Epithelial cell of esophagus (primary cell): ENCODE results near the gene KIAA0825.

ENCODE experiments used
- DNase-seq: peaks from one replicate; pipeline ENCODE4 v3.0.0; 2010; ENCODE audit warnings: low read depth
- H3K4me3 ChIP-seq: 2 replicates; pipeline ENCODE4 v1.5.1; 2011; ENCODE audit warnings: mild to moderate bottlenecking, low read length, control low read depth
- TF ChIP-seq, protein P1 (sequence below): IDR thresholded peaks from 2 replicates; pipeline ENCODE4 v1.5.1; 2011; ENCODE audit warnings: low read depth, mild to moderate bottlenecking, low read length, control low read depth, inconsistent platforms; ENCODE audit not compliant: insufficient read depth; ENCODE audit errors: missing control alignments

KIAA0825 gene

DNA sequence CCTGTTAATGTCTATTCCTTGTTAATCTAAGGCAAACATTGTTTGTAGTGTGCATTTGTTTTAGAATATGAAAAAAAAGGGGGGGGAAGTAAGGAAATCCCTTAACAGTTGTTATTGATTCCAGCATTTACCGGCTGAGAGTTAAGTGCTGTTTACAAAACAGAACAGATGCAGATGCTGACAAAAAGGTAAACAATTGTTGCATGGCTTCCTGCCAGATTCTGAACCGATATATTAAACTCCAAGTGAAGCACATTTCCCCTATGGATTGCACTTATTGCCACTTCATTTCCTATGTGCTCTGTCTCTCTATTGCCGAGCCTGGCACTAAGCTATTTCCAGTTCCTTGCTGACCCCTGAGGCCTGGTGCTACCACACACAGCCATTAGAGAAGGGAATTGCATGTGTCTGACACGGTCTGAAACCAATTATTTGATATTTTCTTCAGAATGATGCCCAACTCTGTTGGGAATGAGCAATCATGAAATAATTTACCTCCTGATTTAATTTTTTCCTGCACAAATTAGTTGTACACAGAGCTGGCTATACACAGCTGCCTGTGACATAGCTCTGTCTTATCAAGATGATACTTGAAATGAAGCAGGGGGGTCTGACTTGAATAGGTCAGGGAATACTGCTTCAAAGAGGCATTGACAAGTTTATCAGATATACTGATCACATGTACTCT is 109.8 kb downstream of the KIAA0825 start:
- H3K4me3 ChIP-seq, result no peak overlapping the region
- TF ChIP-seq, protein P1, sequence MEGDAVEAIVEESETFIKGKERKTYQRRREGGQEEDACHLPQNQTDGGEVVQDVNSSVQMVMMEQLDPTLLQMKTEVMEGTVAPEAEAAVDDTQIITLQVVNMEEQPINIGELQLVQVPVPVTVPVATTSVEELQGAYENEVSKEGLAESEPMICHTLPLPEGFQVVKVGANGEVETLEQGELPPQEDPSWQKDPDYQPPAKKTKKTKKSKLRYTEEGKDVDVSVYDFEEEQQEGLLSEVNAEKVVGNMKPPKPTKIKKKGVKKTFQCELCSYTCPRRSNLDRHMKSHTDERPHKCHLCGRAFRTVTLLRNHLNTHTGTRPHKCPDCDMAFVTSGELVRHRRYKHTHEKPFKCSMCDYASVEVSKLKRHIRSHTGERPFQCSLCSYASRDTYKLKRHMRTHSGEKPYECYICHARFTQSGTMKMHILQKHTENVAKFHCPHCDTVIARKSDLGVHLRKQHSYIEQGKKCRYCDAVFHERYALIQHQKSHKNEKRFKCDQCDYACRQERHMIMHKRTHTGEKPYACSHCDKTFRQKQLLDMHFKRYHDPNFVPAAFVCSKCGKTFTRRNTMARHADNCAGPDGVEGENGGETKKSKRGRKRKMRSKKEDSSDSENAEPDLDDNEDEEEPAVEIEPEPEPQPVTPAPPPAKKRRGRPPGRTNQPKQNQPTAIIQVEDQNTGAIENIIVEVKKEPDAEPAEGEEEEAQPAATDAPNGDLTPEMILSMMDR, result no peak
- DNase-seq, result no peak

DNA sequence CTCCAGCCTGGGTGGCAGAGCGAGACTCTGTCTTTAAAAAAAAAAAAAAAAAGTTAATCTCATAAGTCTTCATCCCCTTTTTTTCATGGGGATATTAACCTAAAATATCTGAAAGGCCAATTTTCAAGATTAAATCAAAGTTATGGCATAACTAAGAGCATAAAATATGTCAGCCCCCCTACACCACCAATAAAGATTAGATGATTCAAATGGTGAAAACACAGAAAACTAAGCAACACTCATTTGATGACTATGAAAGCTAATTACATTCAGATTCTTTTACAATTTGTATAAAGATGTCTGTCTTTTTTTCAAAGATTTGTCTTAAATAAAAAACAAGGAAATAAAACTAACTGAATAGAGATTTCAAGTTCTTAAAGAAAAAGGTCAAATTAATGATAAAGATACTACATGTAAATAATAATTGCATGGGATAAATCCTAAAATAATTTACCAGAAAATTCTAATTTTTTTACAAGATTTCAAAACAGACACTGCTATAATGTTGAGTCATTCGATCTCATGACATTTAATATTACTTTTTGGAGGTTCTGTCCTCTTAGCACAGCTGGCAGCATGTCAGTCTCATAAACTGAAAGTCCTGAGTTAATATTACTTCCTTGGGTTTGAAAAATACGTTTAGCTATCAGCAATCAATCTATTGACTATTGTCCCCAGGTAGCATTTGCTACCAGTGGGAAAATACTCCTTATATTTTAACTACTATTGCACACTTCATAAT is 112.9 kb downstream of the KIAA0825 start:
- TF ChIP-seq, protein P1, result no peak
- no peak for DNase-seq

DNA sequence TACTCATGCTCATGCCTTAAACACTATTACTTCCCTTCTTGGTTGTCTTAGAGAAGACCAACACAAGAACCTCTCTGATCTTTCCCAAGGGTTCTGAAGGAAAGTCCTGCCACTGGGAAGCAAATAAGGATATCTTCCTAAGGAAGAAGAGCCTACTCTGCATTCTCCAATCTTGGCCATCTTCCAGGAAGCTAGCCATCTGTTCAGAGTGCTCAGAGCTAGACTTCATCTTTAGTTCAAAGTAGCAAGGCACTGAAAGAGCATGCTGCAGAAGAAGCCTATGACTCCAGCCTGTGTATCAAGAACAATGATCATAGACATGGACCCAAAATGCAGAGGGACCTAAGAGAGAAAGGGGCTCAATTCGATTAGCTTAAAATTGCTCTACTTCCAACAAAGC is 114.7 kb downstream of the KIAA0825 start:
- no peak overlapping the region for H3K4me3 ChIP-seq
- TF ChIP-seq, protein P1, result no peak
- DNase-seq, result no peak

More for the DNA sequence above, 112.9 kb downstream of the KIAA0825 start:
- no peak overlapping the region for H3K4me3 ChIP-seq

DNA sequence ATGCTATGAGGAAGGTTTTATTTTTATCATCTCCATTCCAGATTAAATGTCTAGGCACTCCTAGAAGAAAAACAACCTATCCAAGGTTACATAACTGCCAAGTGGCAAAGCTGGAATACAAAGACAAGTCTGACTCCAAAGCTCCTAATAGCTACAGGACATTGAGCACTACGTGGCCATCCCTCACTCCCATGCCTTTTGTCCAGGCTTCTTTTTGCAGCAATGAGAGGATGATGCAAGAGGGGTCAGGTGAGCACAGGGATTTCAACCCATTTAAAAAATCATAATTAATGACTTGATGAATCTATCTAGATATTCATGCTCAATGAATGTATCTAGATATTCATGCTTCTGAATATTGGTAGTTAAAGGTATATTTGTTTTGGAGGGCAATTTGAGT is 117.0 kb downstream of the KIAA0825 start:
- TF ChIP-seq, protein P1, result no peak
- no peak overlapping the region for H3K4me3 ChIP-seq
- no peak for DNase-seq

DNA sequence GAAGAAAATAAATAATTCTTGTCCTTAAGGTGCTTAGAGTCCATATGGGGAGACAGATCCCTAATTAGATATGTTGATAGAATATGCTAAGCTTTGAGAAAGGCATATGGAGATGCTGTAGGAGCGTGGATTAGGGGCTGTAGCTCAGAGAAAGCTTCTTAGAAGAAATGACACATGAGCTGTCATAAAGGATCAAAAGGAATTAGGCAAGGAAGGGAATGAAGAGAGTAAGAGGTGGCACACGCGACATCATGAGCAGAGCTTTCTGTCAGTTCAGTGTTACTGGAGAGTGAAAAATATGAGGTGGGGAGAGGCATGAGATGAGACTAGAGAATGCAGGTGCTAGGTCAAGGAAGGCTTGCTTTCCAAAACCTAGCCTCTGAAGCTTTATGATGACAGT is 118.6 kb downstream of the KIAA0825 start:
- DNase-seq, result no peak
- H3K4me3 ChIP-seq, result no peak overlapping the region
- TF ChIP-seq, protein P1, result no peak

DNA sequence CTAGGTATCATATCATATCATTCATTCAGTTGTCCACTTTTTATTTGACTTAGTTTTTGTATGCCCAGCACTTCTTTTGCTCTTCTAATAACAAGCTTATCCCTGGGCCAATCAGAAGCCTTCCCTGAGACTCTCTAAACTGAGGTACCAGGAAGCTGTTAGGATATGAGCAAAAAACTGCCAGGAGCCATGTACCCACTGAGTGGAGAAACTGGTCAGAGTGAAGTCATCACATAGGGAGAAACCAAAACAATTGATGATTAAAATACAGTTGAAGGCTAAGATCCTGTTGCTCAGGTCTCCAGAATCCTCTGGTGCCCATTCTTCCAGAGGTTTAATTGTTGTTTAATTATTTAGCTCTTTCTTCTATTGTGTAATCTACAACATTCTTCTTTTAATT is 120.2 kb downstream of the KIAA0825 start:
- DNase-seq, result peak; percentile 47
- no peak overlapping the region for H3K4me3 ChIP-seq
- TF ChIP-seq, protein P1, result no peak
